DMS153 treated with DMSO at 0.1 percent for 48 hours (cell line): ENCODE results near the gene ADGRL2.

Source experiments
- DNase-seq: peaks from one replicate; lab custom pipeline; 2025; ENCODE audit not compliant: unreplicated experiment; lab: John Stamatoyannopoulos, UW

The ADGRL2 gene

GRCh38 chr1:81899214-81899821, 98.6 kb downstream of the ADGRL2 start:
- no peak for DNase-seq

- no peak for DNase-seq
Observed at GRCh38 chr1:81907575-81907974, 106.8 kb downstream of the ADGRL2 start.

GRCh38 chr1:81912383-81912782, 111.6 kb downstream of the ADGRL2 start:
- DNase-seq: peak; percentile 38

GRCh38 chr1:81915937-81916336, 115.2 kb downstream of the ADGRL2 start:
- no peak for DNase-seq

GRCh38 chr1:81920245-81920740, 119.6 kb downstream of the ADGRL2 start:
- no peak for DNase-seq

- no peak for DNase-seq
Observed at GRCh38 chr1:81920886-81921285, 120.2 kb downstream of the ADGRL2 start.

- DNase-seq: no peak
Observed at GRCh38 chr1:81921344-81921743, 120.6 kb downstream of the ADGRL2 start.

GRCh38 chr1:81921851-81922462, 121.2 kb downstream of the ADGRL2 start:
- DNase-seq: no peak

- DNase-seq: no peak
Observed at GRCh38 chr1:81922955-81923354, 122.2 kb downstream of the ADGRL2 start.

GRCh38 chr1:81929106-81929505, 128.4 kb downstream of the ADGRL2 start:
- no peak for DNase-seq

- DNase-seq: no peak
Observed at GRCh38 chr1:81936853-81937252, 136.1 kb downstream of the ADGRL2 start.

GRCh38 chr1:81937791-81938450, 137.2 kb downstream of the ADGRL2 start:
- no peak for DNase-seq

GRCh38 chr1:81948495-81948894, 147.8 kb downstream of the ADGRL2 start:
- DNase-seq: no peak

- no peak for DNase-seq
Observed at GRCh38 chr1:81949421-81949820, 148.7 kb downstream of the ADGRL2 start.

- DNase-seq: no peak
Observed at GRCh38 chr1:81950037-81950436, 149.3 kb downstream of the ADGRL2 start.

- DNase-seq: no peak
Observed at GRCh38 chr1:81950591-81951244, 150.0 kb downstream of the ADGRL2 start.

GRCh38 chr1:81954534-81955020, 153.8 kb downstream of the ADGRL2 start:
- no peak for DNase-seq

- DNase-seq: peak; percentile 20
Observed at GRCh38 chr1:81967951-81968350, 167.2 kb downstream of the ADGRL2 start.

- no peak for DNase-seq
Observed at GRCh38 chr1:81970416-81970815, 169.7 kb downstream of the ADGRL2 start.

- DNase-seq: no peak
Observed at GRCh38 chr1:81974222-81974841, 173.6 kb downstream of the ADGRL2 start.

- no peak for DNase-seq
Observed at GRCh38 chr1:81974883-81975555, 174.3 kb downstream of the ADGRL2 start.
